Measurements from ENCODE around the gene CFAP54. TPM values are rescaled to one million over a fixed set of nuclear protein-coding genes. Genes with fewer than 3 reads are reported as not detected.
"Not testable (repeated sequence)": the region's sequence is repeated elsewhere in the genome, so short reads cannot be mapped to it uniquely, and the experiment has no call there.

CFAP54 gene
- total RNA-seq, 1 donor from 2014 or later: 0.73 TPM

DNA sequence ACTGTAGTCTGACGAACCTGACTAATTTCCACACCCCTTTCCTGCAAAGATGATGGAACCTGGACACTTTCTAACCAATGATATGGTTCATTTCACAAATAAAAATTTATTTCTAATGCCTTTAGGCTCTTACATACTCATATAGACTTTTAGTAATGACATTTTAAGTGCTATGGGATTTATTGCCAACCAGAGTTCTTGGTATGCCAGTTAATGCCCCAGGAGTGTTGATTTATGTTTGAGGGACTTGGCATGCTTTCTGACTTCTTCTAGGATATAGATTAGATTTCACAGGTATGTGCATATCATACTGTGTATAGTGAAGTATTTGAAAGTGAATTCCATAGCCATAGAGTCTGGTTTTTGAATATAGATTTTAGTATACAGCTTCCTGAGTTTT lies 159.5 kb downstream of the CFAP54 start:
- H3K27ac Mint-ChIP-seq (ENCODE audit: unreplicated experiment): no peak overlapping the region
- peaks cover 8% of the 10 kb centered on the region for H3K27me3 Mint-ChIP-seq (ENCODE audit: unreplicated experiment)
- H3K36me3 Mint-ChIP-seq (ENCODE audit: unreplicated experiment): no peaks in the 10 kb centered on the region
- TF ChIP-seq, protein P1, sequence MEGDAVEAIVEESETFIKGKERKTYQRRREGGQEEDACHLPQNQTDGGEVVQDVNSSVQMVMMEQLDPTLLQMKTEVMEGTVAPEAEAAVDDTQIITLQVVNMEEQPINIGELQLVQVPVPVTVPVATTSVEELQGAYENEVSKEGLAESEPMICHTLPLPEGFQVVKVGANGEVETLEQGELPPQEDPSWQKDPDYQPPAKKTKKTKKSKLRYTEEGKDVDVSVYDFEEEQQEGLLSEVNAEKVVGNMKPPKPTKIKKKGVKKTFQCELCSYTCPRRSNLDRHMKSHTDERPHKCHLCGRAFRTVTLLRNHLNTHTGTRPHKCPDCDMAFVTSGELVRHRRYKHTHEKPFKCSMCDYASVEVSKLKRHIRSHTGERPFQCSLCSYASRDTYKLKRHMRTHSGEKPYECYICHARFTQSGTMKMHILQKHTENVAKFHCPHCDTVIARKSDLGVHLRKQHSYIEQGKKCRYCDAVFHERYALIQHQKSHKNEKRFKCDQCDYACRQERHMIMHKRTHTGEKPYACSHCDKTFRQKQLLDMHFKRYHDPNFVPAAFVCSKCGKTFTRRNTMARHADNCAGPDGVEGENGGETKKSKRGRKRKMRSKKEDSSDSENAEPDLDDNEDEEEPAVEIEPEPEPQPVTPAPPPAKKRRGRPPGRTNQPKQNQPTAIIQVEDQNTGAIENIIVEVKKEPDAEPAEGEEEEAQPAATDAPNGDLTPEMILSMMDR (IDR thresholded peaks at IDR 0.05): no peak
- no peaks in the 10 kb centered on the region for H3K4me1 Mint-ChIP-seq (ENCODE audit: unreplicated experiment)
- no peak for DNase-seq (ENCODE audit: extremely low spot score, unreplicated experiment)
- H3K9me3 Mint-ChIP-seq (ENCODE audit: unreplicated experiment): no peaks in the 10 kb centered on the region
- no peak overlapping the region for H3K4me3 Mint-ChIP-seq (ENCODE audit: unreplicated experiment)

- Mint-ChIP-seq H3K4me3 (ENCODE audit: unreplicated experiment) (no peak overlapping the region), H3K36me3 (ENCODE audit: unreplicated experiment) (no peaks in the 10 kb centered on the region), H3K4me1 (ENCODE audit: unreplicated experiment) (no peaks in the 10 kb centered on the region), H3K9me3 (ENCODE audit: unreplicated experiment) (no peaks in the 10 kb centered on the region), H3K27ac (ENCODE audit: unreplicated experiment) (no peak overlapping the region), H3K27me3 (ENCODE audit: unreplicated experiment) (peaks cover 8% of the 10 kb centered on the region)
- no peak for DNase-seq (ENCODE audit: extremely low spot score, unreplicated experiment)
- TF ChIP-seq, protein P1 (IDR thresholded peaks at IDR 0.05): no peak
Observed at GRCh38 chr12:96652870-96653269, 163.5 kb downstream of the CFAP54 start.

- H3K4me1 Mint-ChIP-seq (ENCODE audit: unreplicated experiment): no peaks in the 10 kb centered on the region
- no peak overlapping the region for H3K4me3 Mint-ChIP-seq (ENCODE audit: unreplicated experiment)
- no peak for DNase-seq (ENCODE audit: extremely low spot score, unreplicated experiment)
- H3K36me3 Mint-ChIP-seq (ENCODE audit: unreplicated experiment): no peaks in the 10 kb centered on the region
- H3K27ac Mint-ChIP-seq (ENCODE audit: unreplicated experiment): no peak overlapping the region
- no peaks in the 10 kb centered on the region for H3K27me3 Mint-ChIP-seq (ENCODE audit: unreplicated experiment)
- H3K9me3 Mint-ChIP-seq (ENCODE audit: unreplicated experiment): no peaks in the 10 kb centered on the region
- TF ChIP-seq, protein P1 (IDR thresholded peaks at IDR 0.05): no peak
Observed at GRCh38 chr12:96658075-96658474, 168.7 kb downstream of the CFAP54 start.

GRCh38 chr12:96669786-96670185 lies 180.4 kb downstream of the CFAP54 start:
- Mint-ChIP-seq H3K36me3 (ENCODE audit: unreplicated experiment) (no peaks in the 10 kb centered on the region), H3K4me3 (ENCODE audit: unreplicated experiment) (no peak overlapping the region), H3K9me3 (ENCODE audit: unreplicated experiment) (no peaks in the 10 kb centered on the region), H3K4me1 (ENCODE audit: unreplicated experiment) (no peaks in the 10 kb centered on the region), H3K27ac (ENCODE audit: unreplicated experiment) (no peak overlapping the region), H3K27me3 (ENCODE audit: unreplicated experiment) (peaks cover 2% of the 10 kb centered on the region)
- no peak for DNase-seq (ENCODE audit: extremely low spot score, unreplicated experiment)
- TF ChIP-seq, protein P1 (IDR thresholded peaks at IDR 0.05): no peak

GRCh38 chr12:96670334-96670899 lies 181.0 kb downstream of the CFAP54 start:
- H3K4me1 Mint-ChIP-seq (ENCODE audit: unreplicated experiment): no peaks in the 10 kb centered on the region
- TF ChIP-seq, protein P1 (IDR thresholded peaks at IDR 0.05): no peak

GRCh38 chr12:96675519-96675918 lies 186.1 kb downstream of the CFAP54 start:
- H3K27ac Mint-ChIP-seq (ENCODE audit: unreplicated experiment); H3K4me1 Mint-ChIP-seq (ENCODE audit: unreplicated experiment); H3K4me3 Mint-ChIP-seq (ENCODE audit: unreplicated experiment); DNase-seq (ENCODE audit: extremely low spot score, unreplicated experiment); H3K36me3 Mint-ChIP-seq (ENCODE audit: unreplicated experiment); H3K9me3 Mint-ChIP-seq (ENCODE audit: unreplicated experiment): not testable (repeated sequence)
- peaks cover 18% of the 10 kb centered on the region for H3K27me3 Mint-ChIP-seq (ENCODE audit: unreplicated experiment)

More at GRCh38 chr12:96670334-96670899, 181.0 kb downstream of the CFAP54 start:
- Mint-ChIP-seq H3K9me3 (ENCODE audit: unreplicated experiment) (no peaks in the 10 kb centered on the region), H3K36me3 (ENCODE audit: unreplicated experiment) (no peaks in the 10 kb centered on the region), H3K4me3 (ENCODE audit: unreplicated experiment) (no peak overlapping the region), H3K27ac (ENCODE audit: unreplicated experiment) (no peak overlapping the region), H3K27me3 (ENCODE audit: unreplicated experiment) (no peaks in the 10 kb centered on the region)
- no peak for DNase-seq (ENCODE audit: extremely low spot score, unreplicated experiment)
